ENCODE results near the gene AQP1.

The AQP1 gene

DNA sequence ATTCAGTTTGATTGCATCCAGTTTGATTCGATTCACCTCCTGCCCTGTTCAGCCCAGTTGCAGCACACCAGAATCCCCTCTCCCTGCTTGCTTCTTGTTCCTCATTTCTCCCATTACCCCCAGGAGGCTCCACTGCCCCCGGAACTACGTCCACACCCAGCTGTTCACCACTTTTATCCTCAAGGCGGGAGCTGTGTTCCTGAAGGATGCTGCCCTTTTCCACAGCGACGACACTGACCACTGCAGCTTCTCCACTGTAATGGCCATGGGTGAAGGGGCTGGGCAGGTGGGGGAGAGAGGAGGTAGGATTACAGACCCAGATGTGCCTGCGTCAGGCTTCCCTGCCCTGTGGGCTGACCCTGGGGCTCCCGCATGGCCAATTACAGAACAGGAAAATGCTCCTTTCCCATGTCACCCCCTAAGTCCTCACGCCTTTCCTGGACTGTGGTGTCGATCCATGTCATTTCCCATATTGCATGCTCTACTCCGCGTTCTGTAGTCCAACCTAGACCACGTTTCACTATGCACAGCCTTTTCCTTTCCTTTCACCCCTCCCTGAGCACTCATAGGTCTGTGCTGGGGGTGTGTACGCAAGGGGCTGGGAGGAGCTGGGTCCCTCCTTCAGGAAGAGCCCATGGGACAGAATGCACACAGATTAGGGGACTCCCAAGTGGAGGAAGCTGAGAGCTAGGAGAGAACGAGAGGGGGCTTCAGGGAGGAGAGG lies 60.3 kb downstream of the AQP1 start:
- no peak overlapping the region for H3K27ac Mint-ChIP-seq (ENCODE audit: low read depth)
- no peak for ATAC-seq (replicated peaks; ENCODE audit: extremely low read depth, poor library complexity, severe bottlenecking)
- H3K4me3 Mint-ChIP-seq = no peak overlapping the region
- peaks cover 53% of the 10 kb centered on the region for H3K27me3 Mint-ChIP-seq
- no peak for DNase-seq (ENCODE audit: low spot score in 2 of 2)
- no peaks in the 10 kb centered on the region for H3K4me1 Mint-ChIP-seq
- no peaks in the 10 kb centered on the region for H3K9me3 Mint-ChIP-seq
- peaks cover 1% of the 10 kb centered on the region for H3K36me3 Mint-ChIP-seq (ENCODE audit: insufficient read depth)

DNA sequence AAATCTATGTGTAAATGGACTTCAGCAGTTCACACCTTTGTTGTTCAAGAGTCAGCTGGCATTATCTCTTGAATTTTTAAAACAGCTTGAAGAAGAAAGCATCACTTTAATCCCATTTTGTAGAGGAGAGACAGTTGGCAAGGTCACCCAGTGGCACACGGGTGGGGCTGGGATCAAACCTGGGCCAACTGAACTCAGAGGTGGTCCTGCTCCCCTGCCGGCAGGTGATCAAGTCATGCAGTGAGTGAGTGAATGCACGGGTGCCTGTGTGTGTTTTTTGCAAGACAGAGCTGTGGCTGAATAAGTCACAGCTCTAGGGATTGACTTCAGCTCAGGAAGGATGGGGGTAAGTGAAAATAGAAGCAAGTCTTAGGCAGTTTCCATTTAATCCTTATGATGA lies 61.6 kb downstream of the AQP1 start:
- Mint-ChIP-seq H3K27ac (ENCODE audit: low read depth) (no peak overlapping the region), H3K36me3 (ENCODE audit: insufficient read depth) (peaks cover 1% of the 10 kb centered on the region), H3K27me3 (peaks cover 41% of the 10 kb centered on the region), H3K4me1 (no peaks in the 10 kb centered on the region), H3K9me3 (no peaks in the 10 kb centered on the region), H3K4me3 (no peak overlapping the region)
- no peak for DNase-seq (ENCODE audit: low spot score in 2 of 2)
- ATAC-seq (replicated peaks; ENCODE audit: extremely low read depth, poor library complexity, severe bottlenecking) = no peak

DNA sequence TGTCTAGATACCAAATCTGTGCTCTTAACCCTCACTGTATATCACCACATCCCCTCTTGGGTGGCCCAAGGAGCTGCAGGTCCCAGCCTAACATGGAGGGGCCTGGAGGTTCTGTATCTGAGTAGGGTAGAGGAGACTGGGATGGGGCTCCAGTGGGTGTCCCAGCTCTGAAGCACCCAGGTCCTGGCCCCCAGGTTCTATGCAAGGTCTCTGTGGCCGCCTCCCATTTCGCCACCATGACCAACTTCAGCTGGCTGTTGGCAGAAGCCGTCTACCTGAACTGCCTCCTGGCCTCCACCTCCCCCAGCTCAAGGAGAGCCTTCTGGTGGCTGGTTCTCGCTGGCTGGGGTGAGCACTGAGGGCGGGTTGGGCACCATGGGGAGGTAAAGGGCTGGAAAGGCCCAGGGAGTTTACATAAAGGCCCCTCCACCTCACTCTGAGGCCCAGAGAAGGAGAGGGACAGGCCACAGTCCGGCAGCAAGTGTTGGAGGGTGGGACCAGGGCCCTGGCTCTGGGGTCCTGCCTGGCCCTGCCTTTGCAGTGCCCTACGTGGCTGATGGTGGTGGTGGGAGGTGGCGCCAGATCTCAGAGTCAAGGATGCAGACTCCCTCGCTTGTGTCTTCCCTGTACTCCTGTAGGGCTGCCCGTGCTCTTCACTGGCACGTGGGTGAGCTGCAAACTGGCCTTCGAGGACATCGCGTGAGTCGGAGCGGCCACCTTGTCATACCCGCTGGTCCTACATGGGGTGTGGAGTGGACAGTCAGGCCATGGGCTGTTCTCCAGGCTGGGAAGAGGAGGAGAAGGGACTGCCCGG lies 62.3 kb downstream of the AQP1 start:
- H3K4me3 Mint-ChIP-seq = no peak overlapping the region
- H3K27ac Mint-ChIP-seq (ENCODE audit: low read depth) = no peak overlapping the region
- ATAC-seq (replicated peaks; ENCODE audit: extremely low read depth, poor library complexity, severe bottlenecking) (no peak), DNase-seq (ENCODE audit: low spot score in 2 of 2) (no peak)
- H3K27me3 Mint-ChIP-seq = peaks cover 47% of the 10 kb centered on the region
- no peaks in the 10 kb centered on the region for H3K4me1 Mint-ChIP-seq
- H3K36me3 Mint-ChIP-seq (ENCODE audit: insufficient read depth) = peaks cover 1% of the 10 kb centered on the region
- H3K9me3 Mint-ChIP-seq = no peaks in the 10 kb centered on the region

DNA sequence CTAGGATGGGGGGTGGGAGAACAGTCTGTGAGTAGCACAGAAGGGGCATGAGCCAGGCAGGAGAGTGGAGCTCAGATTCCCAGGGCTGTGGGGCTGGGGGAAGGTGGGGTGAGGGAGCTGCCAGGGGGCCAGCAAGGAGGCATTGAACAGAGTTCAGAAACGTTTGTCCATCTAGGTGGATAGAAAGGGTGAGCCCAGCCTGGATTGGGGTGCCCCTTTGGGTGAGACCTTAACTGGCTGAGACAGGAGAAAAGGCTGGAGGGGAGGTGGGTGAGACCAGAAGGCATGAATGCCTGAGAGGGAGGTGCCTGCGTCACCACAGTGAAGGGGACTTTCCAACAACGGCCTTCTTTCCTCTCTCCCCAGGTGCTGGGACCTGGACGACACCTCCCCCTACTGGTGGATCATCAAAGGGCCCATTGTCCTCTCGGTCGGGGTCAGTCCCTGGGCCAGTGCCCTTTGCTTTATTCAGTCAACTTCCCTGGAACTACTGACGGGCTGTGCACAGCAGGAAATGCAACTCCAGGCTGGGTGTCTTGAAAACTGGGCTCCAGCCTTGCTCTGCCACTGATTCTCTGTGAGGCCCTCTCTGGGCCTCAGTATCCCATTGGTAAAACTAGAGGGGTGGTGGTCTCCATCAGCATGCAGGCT lies 63.1 kb downstream of the AQP1 start:
- ATAC-seq (replicated peaks; ENCODE audit: extremely low read depth, poor library complexity, severe bottlenecking) (no peak), DNase-seq (ENCODE audit: low spot score in 2 of 2) (no peak)
- Mint-ChIP-seq H3K27me3 (peaks cover 55% of the 10 kb centered on the region), H3K9me3 (no peaks in the 10 kb centered on the region), H3K27ac (ENCODE audit: low read depth) (no peak overlapping the region), H3K4me3 (no peak overlapping the region), H3K36me3 (ENCODE audit: insufficient read depth) (peaks cover 1% of the 10 kb centered on the region), H3K4me1 (no peaks in the 10 kb centered on the region)
